ENCODE data around the gene GDA. TPM values are rescaled to one million over a fixed set of nuclear protein-coding genes. Genes with fewer than 3 reads are reported as not detected.

GDA gene
- total RNA-seq, 1 donor from 2014 or later = 0.22 TPM

- Mint-ChIP-seq H3K27me3 (ENCODE audit: low read depth) (peaks cover 7% of the 10 kb centered on the region), H3K9me3 (ENCODE audit: low read depth) (peaks cover 6% of the 10 kb centered on the region), H3K4me1 (ENCODE audit: low read depth) (no peaks in the 10 kb centered on the region), H3K36me3 (ENCODE audit: low read depth) (peaks cover 2% of the 10 kb centered on the region), H3K27ac (ENCODE audit: unreplicated experiment) (no peak overlapping the region), H3K4me3 (ENCODE audit: unreplicated experiment) (no peak overlapping the region)
- no peak for DNase-seq (ENCODE audit: low spot score)
- no peak for TF ChIP-seq CTCF (IDR thresholded peaks at IDR 0.05)
Observed at GRCh38 chr9:72188232-72188631, 39.0 kb downstream of the GDA start.

GRCh38 chr9:72193478-72193881 is 44.2 kb downstream of the GDA start:
- H3K36me3 Mint-ChIP-seq (ENCODE audit: low read depth) = peaks cover 2% of the 10 kb centered on the region
- no peaks in the 10 kb centered on the region for H3K4me1 Mint-ChIP-seq (ENCODE audit: low read depth)
- no peaks in the 10 kb centered on the region for H3K9me3 Mint-ChIP-seq (ENCODE audit: low read depth)
- peaks cover 2% of the 10 kb centered on the region for H3K27me3 Mint-ChIP-seq (ENCODE audit: low read depth)
- no peak overlapping the region for H3K4me3 Mint-ChIP-seq (ENCODE audit: unreplicated experiment)
- no peak for DNase-seq (ENCODE audit: low spot score)
- H3K27ac Mint-ChIP-seq (ENCODE audit: unreplicated experiment) = no peak overlapping the region
- TF ChIP-seq CTCF (IDR thresholded peaks at IDR 0.05) = no peak

- DNase-seq (ENCODE audit: low spot score) = no peak
- Mint-ChIP-seq H3K4me1 (ENCODE audit: low read depth) (no peaks in the 10 kb centered on the region), H3K4me3 (ENCODE audit: unreplicated experiment) (no peak overlapping the region), H3K9me3 (ENCODE audit: low read depth) (no peaks in the 10 kb centered on the region), H3K27me3 (ENCODE audit: low read depth) (peaks cover 5% of the 10 kb centered on the region), H3K36me3 (ENCODE audit: low read depth) (no peaks in the 10 kb centered on the region), H3K27ac (ENCODE audit: unreplicated experiment) (no peak overlapping the region)
- no peak for TF ChIP-seq CTCF (IDR thresholded peaks at IDR 0.05)
Observed at GRCh38 chr9:72199238-72199637, 50.0 kb downstream of the GDA start.

GRCh38 chr9:72200452-72200851 is 51.2 kb downstream of the GDA start:
- no peak for DNase-seq (ENCODE audit: low spot score)
- Mint-ChIP-seq H3K9me3 (ENCODE audit: low read depth) (no peaks in the 10 kb centered on the region), H3K36me3 (ENCODE audit: low read depth) (no peaks in the 10 kb centered on the region), H3K27ac (ENCODE audit: unreplicated experiment) (no peak overlapping the region), H3K27me3 (ENCODE audit: low read depth) (peaks cover 5% of the 10 kb centered on the region), H3K4me3 (ENCODE audit: unreplicated experiment) (no peak overlapping the region), H3K4me1 (ENCODE audit: low read depth) (no peaks in the 10 kb centered on the region)
- no peak for TF ChIP-seq CTCF (IDR thresholded peaks at IDR 0.05)

GRCh38 chr9:72202009-72202408 is 52.8 kb downstream of the GDA start:
- no peaks in the 10 kb centered on the region for H3K4me1 Mint-ChIP-seq (ENCODE audit: low read depth)
- no peak overlapping the region for H3K27ac Mint-ChIP-seq (ENCODE audit: unreplicated experiment)
- H3K9me3 Mint-ChIP-seq (ENCODE audit: low read depth) = no peaks in the 10 kb centered on the region
- no peaks in the 10 kb centered on the region for H3K36me3 Mint-ChIP-seq (ENCODE audit: low read depth)
- no peak for TF ChIP-seq CTCF (IDR thresholded peaks at IDR 0.05)
- peaks cover 5% of the 10 kb centered on the region for H3K27me3 Mint-ChIP-seq (ENCODE audit: low read depth)
- no peak for DNase-seq (ENCODE audit: low spot score)
- H3K4me3 Mint-ChIP-seq (ENCODE audit: unreplicated experiment) = no peak overlapping the region
